Glutamatergic neuron (in vitro differentiated cells): Measurements from ENCODE around the gene RRAD. TPM values are rescaled to one million over a fixed set of nuclear protein-coding genes. Genes with fewer than 3 reads are reported as not detected.
"Not testable (repeated sequence)": the region's sequence is repeated elsewhere in the genome, so short reads cannot be mapped to it uniquely, and the experiment has no call there.

Experiments
- DNase-seq: peaks from one replicate; pipeline ENCODE4 v3.0.0; 2022
- H3K27ac Mint-ChIP-seq: one replicate; pipeline ENCODE4 v1.8.0; 2020; ENCODE audit warnings: mild to moderate bottlenecking, mixed read lengths, inconsistent platforms; ENCODE audit not compliant: unreplicated experiment
- H3K27me3 Mint-ChIP-seq: one replicate; pipeline ENCODE4 v1.8.0; 2020; ENCODE audit warnings: mild to moderate bottlenecking, moderate library complexity, mixed read lengths, inconsistent platforms; ENCODE audit not compliant: unreplicated experiment
- H3K36me3 Mint-ChIP-seq: one replicate; pipeline ENCODE4 v1.8.0; 2020; ENCODE audit warnings: mild to moderate bottlenecking, mixed read lengths, inconsistent platforms; ENCODE audit not compliant: unreplicated experiment
- H3K4me1 Mint-ChIP-seq: one replicate; pipeline ENCODE4 v1.8.0; 2020; ENCODE audit warnings: mild to moderate bottlenecking, low read depth, mixed read lengths, inconsistent platforms; ENCODE audit not compliant: unreplicated experiment
- H3K4me3 Mint-ChIP-seq: one replicate; pipeline ENCODE4 v1.8.0; 2020; ENCODE audit warnings: mild to moderate bottlenecking, mixed read lengths, inconsistent platforms; ENCODE audit not compliant: unreplicated experiment
- H3K9me3 Mint-ChIP-seq: one replicate; pipeline ENCODE4 v1.8.0; 2020; ENCODE audit warnings: mild to moderate bottlenecking, moderate library complexity, mixed read lengths, inconsistent platforms; ENCODE audit not compliant: unreplicated experiment
- total RNA-seq: library from RNA; stranded (reverse); fragmentation: NEBNext Ultra II Directional; extraction: Animal tissue kit (Norgen Biotek cat#: 25700); gene quantifications from one replicate; pipeline ENCODE4 v1.2.1, GENCODE V29; 2021; ENCODE audit not compliant: unreplicated experiment
- TF ChIP-seq, protein P1 (sequence below): fragments of 200-600 bp; sonication (generic); IDR thresholded peaks from one replicate; pipeline ENCODE4 v1.5.0; 2021; ENCODE audit not compliant: partially characterized antibody, unreplicated experiment

Gene RRAD
- total RNA-seq, 1 donor from 2014 or later, result 1.1 TPM

GRCh38 chr16:66961065-66961744, 35.9 kb upstream of the RRAD start, which contains the start of gene CES3:
Gene CES3, plus strand, starts transcription at chr16:66961266. Its CDS starts 42 bp downstream, at chr16:66961308.
- TF ChIP-seq, protein P1, sequence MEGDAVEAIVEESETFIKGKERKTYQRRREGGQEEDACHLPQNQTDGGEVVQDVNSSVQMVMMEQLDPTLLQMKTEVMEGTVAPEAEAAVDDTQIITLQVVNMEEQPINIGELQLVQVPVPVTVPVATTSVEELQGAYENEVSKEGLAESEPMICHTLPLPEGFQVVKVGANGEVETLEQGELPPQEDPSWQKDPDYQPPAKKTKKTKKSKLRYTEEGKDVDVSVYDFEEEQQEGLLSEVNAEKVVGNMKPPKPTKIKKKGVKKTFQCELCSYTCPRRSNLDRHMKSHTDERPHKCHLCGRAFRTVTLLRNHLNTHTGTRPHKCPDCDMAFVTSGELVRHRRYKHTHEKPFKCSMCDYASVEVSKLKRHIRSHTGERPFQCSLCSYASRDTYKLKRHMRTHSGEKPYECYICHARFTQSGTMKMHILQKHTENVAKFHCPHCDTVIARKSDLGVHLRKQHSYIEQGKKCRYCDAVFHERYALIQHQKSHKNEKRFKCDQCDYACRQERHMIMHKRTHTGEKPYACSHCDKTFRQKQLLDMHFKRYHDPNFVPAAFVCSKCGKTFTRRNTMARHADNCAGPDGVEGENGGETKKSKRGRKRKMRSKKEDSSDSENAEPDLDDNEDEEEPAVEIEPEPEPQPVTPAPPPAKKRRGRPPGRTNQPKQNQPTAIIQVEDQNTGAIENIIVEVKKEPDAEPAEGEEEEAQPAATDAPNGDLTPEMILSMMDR, result peak; percentile 78
- peaks cover 6% of the 10 kb centered on the region for H3K9me3 Mint-ChIP-seq
- no peak within 1 kb of the TSS for H3K27ac Mint-ChIP-seq
- peak; percentile 89 for DNase-seq
- peak within 1 kb of the TSS; percentile 77 for H3K4me3 Mint-ChIP-seq
- H3K27me3 Mint-ChIP-seq, result peaks cover 4% of the 10 kb centered on the region
- H3K4me1 Mint-ChIP-seq, result peaks cover 5% of the 10 kb centered on the region
- no peaks in the 10 kb centered on the region for H3K36me3 Mint-ChIP-seq

GRCh38 chr16:66960270-66960669, 34.9 kb upstream of the RRAD start:
- Mint-ChIP-seq H3K4me3 (no peak overlapping the region), H3K9me3 (peaks cover 6% of the 10 kb centered on the region), H3K4me1 (peaks cover 5% of the 10 kb centered on the region), H3K36me3 (no peaks in the 10 kb centered on the region), H3K27me3 (peaks cover 6% of the 10 kb centered on the region), H3K27ac (no peak overlapping the region)
- TF ChIP-seq, protein P1, result no peak
- no peak for DNase-seq

- no peak for DNase-seq
- H3K36me3 Mint-ChIP-seq, result no peaks in the 10 kb centered on the region
- peaks cover 5% of the 10 kb centered on the region for H3K4me1 Mint-ChIP-seq
- TF ChIP-seq, protein P1, result no peak
- H3K9me3 Mint-ChIP-seq, result peaks cover 6% of the 10 kb centered on the region
- H3K27me3 Mint-ChIP-seq, result peaks cover 6% of the 10 kb centered on the region
- no peak overlapping the region for H3K27ac Mint-ChIP-seq
- H3K4me3 Mint-ChIP-seq, result no peak overlapping the region
Observed at GRCh38 chr16:66959704-66960161, 34.4 kb upstream of the RRAD start.

DNA sequence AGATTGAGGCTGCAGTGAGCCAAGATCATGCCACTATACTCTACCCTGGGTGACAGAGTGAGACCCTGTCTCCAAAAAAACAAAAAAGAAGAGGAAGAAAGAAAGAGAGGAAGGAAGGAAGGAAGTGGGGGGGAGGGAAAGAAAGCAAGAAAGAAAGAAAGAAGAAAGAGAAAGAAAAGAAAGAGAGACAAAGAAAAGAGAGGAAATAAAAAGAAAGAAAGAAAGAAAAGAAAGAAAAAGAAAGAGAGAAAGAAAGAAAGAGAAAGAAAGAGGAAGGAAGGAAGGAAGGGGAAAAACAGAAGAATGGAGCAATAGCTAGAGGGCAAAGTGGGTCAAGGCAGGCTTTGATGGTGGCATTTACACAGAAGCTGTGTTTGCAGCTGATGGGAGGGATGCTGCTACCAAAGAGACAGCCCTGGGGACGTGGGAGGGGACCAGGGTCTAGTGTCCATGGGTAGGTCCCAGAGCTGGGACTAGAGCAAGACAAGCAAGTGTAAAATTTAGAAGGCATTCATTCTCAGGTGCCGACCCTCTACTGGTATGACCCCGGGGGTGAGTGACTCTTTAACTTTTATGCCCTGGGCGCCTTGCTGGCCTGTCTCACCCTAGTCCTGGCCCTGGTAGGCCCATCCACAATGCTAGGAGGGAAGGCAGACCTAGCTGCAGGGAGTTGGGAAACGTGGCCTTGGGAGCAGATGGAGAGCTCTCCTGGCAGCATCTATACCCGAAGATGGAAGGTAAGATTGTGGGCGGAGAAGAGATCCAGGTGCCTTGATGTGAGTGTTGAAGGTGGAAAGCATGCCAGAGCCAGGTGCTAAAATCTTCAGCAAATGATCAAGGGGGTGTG, 33.7 kb upstream of the RRAD start:
- Mint-ChIP-seq H3K27me3 (peaks cover 6% of the 10 kb centered on the region), H3K27ac (peak overlapping the region; percentile 53), H3K9me3 (peaks cover 6% of the 10 kb centered on the region), H3K4me3 (no peak overlapping the region), H3K36me3 (no peaks in the 10 kb centered on the region), H3K4me1 (peaks cover 5% of the 10 kb centered on the region)
- no peak for DNase-seq
- TF ChIP-seq, protein P1, result no peak

DNA sequence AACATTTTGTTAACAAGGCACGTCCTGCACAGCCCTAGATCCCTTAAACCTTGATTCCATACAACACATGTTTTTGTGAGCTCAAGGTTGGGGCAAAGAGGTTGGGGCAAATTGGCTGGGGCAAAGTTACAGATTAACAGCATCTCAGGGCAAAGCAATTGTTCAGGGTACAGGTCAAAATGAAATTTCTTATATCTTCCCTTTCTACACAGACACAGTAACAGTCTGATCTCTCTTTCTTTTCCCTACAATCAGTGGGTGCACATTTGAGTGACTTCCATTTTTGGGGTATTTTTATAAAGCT, 30.8 kb upstream of the RRAD start:
- H3K27me3 Mint-ChIP-seq, H3K4me3 Mint-ChIP-seq, H3K36me3 Mint-ChIP-seq, H3K9me3 Mint-ChIP-seq, H3K4me1 Mint-ChIP-seq, H3K27ac Mint-ChIP-seq, DNase-seq: not testable (repeated sequence)

- H3K4me1 Mint-ChIP-seq, H3K27ac Mint-ChIP-seq, H3K4me3 Mint-ChIP-seq, H3K27me3 Mint-ChIP-seq, H3K9me3 Mint-ChIP-seq, DNase-seq, H3K36me3 Mint-ChIP-seq: not testable (repeated sequence)
Observed at GRCh38 chr16:66955363-66956153, 30.2 kb upstream of the RRAD start.
